ENCODE data around the gene USP17L27. TPM values are rescaled to one million over a fixed set of nuclear protein-coding genes. Genes with fewer than 3 reads are reported as not detected.

Gene USP17L27
- polyA plus RNA-seq, 1 donor (not counting 4 experiments of a cell fraction or from before 2014, with no cell fraction given) = not detected

Other genes with a start within 250 kb of the USP17L27 start
- not detected in 3 replicates for gene FAM90A26, start 173.7 kb upstream of the USP17L27 start, polyA plus RNA-seq
- gene USP17L10, start 133.5 kb upstream of the USP17L27 start, polyA plus RNA-seq = not detected in 3 replicates
- gene USP17L11, start 128.7 kb upstream of the USP17L27 start, polyA plus RNA-seq = not detected in 3 replicates
- not detected in 3 replicates for gene USP17L12, start 124.0 kb upstream of the USP17L27 start, polyA plus RNA-seq
- not detected in 3 replicates for gene USP17L13, start 119.3 kb upstream of the USP17L27 start, polyA plus RNA-seq
- not detected in 3 replicates for gene USP17L15, start 109.8 kb upstream of the USP17L27 start, polyA plus RNA-seq
- not detected in 3 replicates for gene USP17L17, start 100.3 kb upstream of the USP17L27 start, polyA plus RNA-seq
- not detected in 3 replicates for gene USP17L18, start 95.5 kb upstream of the USP17L27 start, polyA plus RNA-seq
- not detected in 3 replicates for gene USP17L19, start 90.8 kb upstream of the USP17L27 start, polyA plus RNA-seq
- not detected in 3 replicates for gene USP17L20, start 86.0 kb upstream of the USP17L27 start, polyA plus RNA-seq
- not detected in 3 replicates for gene USP17L21, start 81.3 kb upstream of the USP17L27 start, polyA plus RNA-seq
- gene USP17L22, start 76.5 kb upstream of the USP17L27 start, polyA plus RNA-seq = not detected in 3 replicates
- gene USP17L24, start 19.0 kb upstream of the USP17L27 start, polyA plus RNA-seq = not detected in 3 replicates
- gene USP17L25, start 14.2 kb upstream of the USP17L27 start, polyA plus RNA-seq = not detected in 3 replicates
- gene USP17L26, start 9.5 kb upstream of the USP17L27 start, polyA plus RNA-seq = not detected in 3 replicates
- not detected in 3 replicates for gene USP17L5, start 4.7 kb upstream of the USP17L27 start, polyA plus RNA-seq
- not detected in 3 replicates for gene USP17L28, start 4.7 kb downstream of the USP17L27 start, polyA plus RNA-seq
- not detected in 3 replicates for gene USP17L29, start 9.5 kb downstream of the USP17L27 start, polyA plus RNA-seq
- gene USP17L30, start 19.0 kb downstream of the USP17L27 start, polyA plus RNA-seq = not detected in 3 replicates
- gene DEFB131A, start 100.3 kb downstream of the USP17L27 start, polyA plus RNA-seq = not detected in 3 replicates